Naive B cell (primary cell): ENCODE results near the gene MAL. TPM values are rescaled to one million over a fixed set of nuclear protein-coding genes. Genes with fewer than 3 reads are reported as not detected.

Source experiments
- ATAC-seq, 2 donors: fragments of 150-1000 bp; cut with Tn5 transposase; 2 replicates each; pipeline ENCODE4 v1.10.0; 2021; ENCODE audit warnings: low read depth in 2 of 2, mild to moderate bottlenecking in 2 of 2, moderate library complexity in 2 of 2
- DNase-seq: peaks from one replicate; pipeline ENCODE4 v3.0.0; 2022
- H3K27ac Mint-ChIP-seq, 6 donors: one replicate each; pipeline ENCODE4 v1.8.0; 2020 to 2022; ENCODE audit warnings: mild to moderate bottlenecking in 6 of 6, mixed read lengths in 6 of 6, moderate library complexity in 5 of 6, inconsistent platforms in 2 of 6
- H3K27me3 Mint-ChIP-seq, 3 donors: one replicate each; pipeline ENCODE4 v1.8.0; 2021 to 2022; ENCODE audit warnings: mixed read lengths in 3 of 3, mild to moderate bottlenecking in 1 of 3
- H3K36me3 Mint-ChIP-seq, 2 donors: one replicate each; pipeline ENCODE4 v1.8.0; 2020 to 2022; ENCODE audit warnings: mixed read lengths in 2 of 2, inconsistent platforms in 1 of 2, mild to moderate bottlenecking in 1 of 2
- H3K4me1 Mint-ChIP-seq, 3 donors: one replicate each; pipeline ENCODE4 v1.8.0; 2020 to 2022; ENCODE audit warnings: mixed read lengths in 3 of 3, inconsistent platforms in 1 of 3, mild to moderate bottlenecking in 1 of 3, moderate library complexity in 1 of 3
- H3K4me3 Mint-ChIP-seq, 8 donors: one replicate each; pipeline ENCODE4 v1.8.0; 2020 to 2022; ENCODE audit warnings: mild to moderate bottlenecking in 8 of 8, mixed read lengths in 8 of 8, moderate library complexity in 8 of 8, inconsistent platforms in 2 of 8
- H3K9me3 Mint-ChIP-seq, 7 donors: one replicate each; pipeline ENCODE4 v1.8.0; 2020 to 2022; ENCODE audit warnings: mixed read lengths in 7 of 7, mild to moderate bottlenecking in 5 of 7, inconsistent platforms in 2 of 7, moderate library complexity in 1 of 7
- polyA plus RNA-seq, 6 donors: library from polyadenylated mRNA; unstranded; fragments of 300-500 nt; fragmentation: Illumina TruSeq; gene quantifications; one replicate each; pipeline ENCODE4 v1.2.3, GENCODE V29; 2021; ENCODE audit warnings: low read depth in 6 of 6

The MAL gene
- polyA plus RNA-seq, 6 donors from 2014 or later: 0.41 to 1.1 (median 0.75) TPM; not detected in 2

DNA sequence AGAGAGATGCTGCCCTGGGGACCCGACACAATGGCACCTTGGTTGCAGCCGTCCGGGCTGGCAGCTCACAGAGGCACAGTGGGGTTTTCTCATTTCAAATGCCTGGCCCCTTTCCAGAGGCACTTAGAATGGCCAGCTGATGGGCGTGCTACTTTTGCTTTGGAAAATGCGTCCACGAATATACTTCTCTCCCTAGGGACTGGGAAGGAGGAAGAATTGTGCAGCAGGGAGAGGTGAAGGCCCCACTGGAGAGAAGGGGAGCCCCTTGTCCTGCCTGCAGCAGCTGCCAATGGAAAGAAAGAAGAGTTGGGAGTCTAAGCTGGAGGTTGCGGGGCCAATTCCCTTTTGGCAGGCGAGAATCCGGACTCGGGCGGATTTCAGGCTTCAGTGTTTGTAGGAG, 1.1 kb upstream of the MAL start:
- H3K27me3 Mint-ChIP-seq: peaks cover 56 to 84% (median 74%) of the 10 kb centered on the region in 3 donors
- H3K9me3 Mint-ChIP-seq: peaks cover 0 to 2% (median 0%) of the 10 kb centered on the region in 7 donors
- ATAC-seq: no peak
- no peaks in the 10 kb centered on the region for H3K36me3 Mint-ChIP-seq
- H3K4me1 Mint-ChIP-seq: peaks cover 0 to 18% (median 6%) of the 10 kb centered on the region in 3 donors
- DNase-seq: no peak
- H3K4me3 Mint-ChIP-seq: peak overlapping the region in 7 of 8 donors; percentile 6 to 69 (median 47)
- H3K27ac Mint-ChIP-seq: no peak overlapping the region

DNA sequence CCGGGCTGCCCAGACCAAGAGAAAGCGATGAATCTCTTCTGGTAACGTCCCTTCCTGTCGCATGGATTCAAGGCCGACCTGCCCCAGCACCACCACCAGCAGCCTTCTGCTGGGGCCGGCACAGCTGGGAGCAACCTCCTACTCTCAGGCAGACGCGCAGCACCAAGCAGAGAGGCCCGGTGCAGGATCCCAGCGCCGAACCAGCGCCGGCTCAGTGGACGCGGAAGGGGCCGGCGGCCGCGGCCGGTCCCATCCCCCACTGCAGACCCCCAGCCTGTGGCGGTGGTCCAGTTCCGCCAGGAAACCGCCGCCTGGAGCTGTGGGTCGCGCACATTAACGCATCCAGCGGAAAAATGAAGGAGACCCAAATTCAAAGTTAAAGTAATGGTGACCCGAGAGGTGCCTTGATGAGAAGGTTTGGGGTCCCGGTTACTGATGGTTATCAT, 525 bp upstream of the MAL start:
- Mint-ChIP-seq H3K4me1 (peaks cover 0 to 18% (median 6%) of the 10 kb centered on the region in 3 donors), H3K4me3 (peak overlapping the region in 6 of 8 donors; percentile 29 to 69 (median 50)), H3K27ac (no peak overlapping the region), H3K36me3 (no peaks in the 10 kb centered on the region), H3K9me3 (peaks cover 0 to 2% (median 0%) of the 10 kb centered on the region in 7 donors), H3K27me3 (peaks cover 57 to 86% (median 70%) of the 10 kb centered on the region in 3 donors)
- DNase-seq: no peak
- ATAC-seq: no peak

DNA sequence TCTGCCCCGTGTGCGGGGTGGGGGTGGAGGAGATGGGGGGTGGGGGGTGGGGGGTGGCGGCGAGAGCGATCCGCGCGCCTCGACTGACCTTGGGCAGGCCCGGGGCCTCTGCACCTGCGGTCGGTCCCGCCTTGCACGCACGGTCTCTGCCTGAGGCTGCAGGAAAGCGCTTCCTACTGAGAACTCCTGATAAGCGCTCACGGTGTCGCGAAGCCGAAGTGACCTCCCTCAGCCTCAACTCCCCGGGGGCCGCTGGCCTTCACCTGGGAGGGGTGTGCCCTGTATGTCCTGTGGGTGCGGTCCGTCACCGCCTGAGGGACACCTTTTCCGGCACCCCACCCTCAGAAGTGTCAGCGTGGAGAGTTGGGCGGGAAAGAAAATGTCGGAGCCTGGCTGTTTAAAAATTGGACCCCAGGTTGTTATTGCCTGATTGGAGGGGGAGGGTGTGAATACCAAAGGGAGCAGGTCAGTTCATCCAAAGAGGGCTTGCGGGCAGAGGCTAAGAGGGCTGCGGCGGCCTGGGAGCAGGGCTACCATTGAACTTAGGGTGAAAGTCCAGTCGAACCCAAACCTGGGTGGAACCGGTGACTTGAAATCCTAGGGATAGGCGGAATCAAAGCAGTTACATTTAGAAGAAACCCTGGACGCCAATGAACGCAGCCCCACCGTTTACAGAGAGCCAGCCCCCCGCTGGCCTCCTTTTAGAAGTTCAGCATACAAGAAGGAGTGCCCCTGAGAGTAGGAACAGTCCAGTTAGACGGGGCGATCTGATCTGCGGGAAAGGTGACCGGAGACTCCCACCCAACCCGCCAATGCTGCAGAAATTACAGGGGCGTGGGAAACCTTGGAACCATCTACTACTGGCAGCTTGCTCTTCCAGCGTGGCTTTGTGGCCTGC, 1.2 kb downstream of the MAL start:
- no peak for DNase-seq
- H3K9me3 Mint-ChIP-seq: peaks cover 0 to 2% (median 0%) of the 10 kb centered on the region in 7 donors
- peaks cover 0 to 18% (median 6%) of the 10 kb centered on the region in 3 donors for H3K4me1 Mint-ChIP-seq
- ATAC-seq: no peak
- no peak overlapping the region for H3K27ac Mint-ChIP-seq
- H3K36me3 Mint-ChIP-seq: no peaks in the 10 kb centered on the region
- peaks cover 56 to 91% (median 61%) of the 10 kb centered on the region in 3 donors for H3K27me3 Mint-ChIP-seq
- peak overlapping the region in 4 of 8 donors; percentile 18 to 58 (median 43) for H3K4me3 Mint-ChIP-seq

GRCh38 chr2:95027369-95027720, 1.8 kb downstream of the MAL start:
- Mint-ChIP-seq H3K27ac (no peak overlapping the region), H3K4me3 (peak overlapping the region in 1 of 8 donors; percentile 70), H3K27me3 (peaks cover 56 to 87% (median 61%) of the 10 kb centered on the region in 3 donors), H3K36me3 (no peaks in the 10 kb centered on the region), H3K4me1 (peaks cover 0 to 18% (median 6%) of the 10 kb centered on the region in 3 donors), H3K9me3 (peaks cover 0 to 2% (median 0%) of the 10 kb centered on the region in 7 donors)
- DNase-seq (no peak), ATAC-seq (no peak)

DNA sequence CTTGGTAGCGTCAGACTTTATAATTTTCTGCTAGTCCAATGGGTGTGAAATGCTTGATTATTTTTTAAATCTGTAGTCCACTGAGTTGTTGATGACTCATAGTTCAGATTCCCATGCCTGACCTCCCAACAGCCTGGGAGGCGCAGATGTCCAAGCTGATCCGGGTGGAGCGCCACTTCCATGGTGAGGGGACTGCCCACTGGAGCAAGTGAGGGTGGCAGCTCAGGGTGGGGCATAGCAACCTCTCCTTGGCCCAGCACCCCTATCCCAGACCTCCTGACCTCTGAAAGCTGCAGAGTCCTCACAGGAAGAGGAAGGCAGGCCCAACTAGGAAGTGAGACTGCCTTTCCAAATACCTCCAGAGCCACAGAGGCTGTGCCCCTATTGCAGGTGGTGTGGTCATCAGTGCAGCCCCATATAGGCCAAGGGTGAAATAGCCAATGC, 4.4 kb downstream of the MAL start:
- Mint-ChIP-seq H3K36me3 (no peaks in the 10 kb centered on the region), H3K4me1 (peaks cover 0 to 6% (median 5%) of the 10 kb centered on the region in 3 donors), H3K9me3 (peaks cover 0 to 2% (median 0%) of the 10 kb centered on the region in 7 donors), H3K27ac (no peak overlapping the region), H3K4me3 (peak overlapping the region in 1 of 8 donors; percentile 15), H3K27me3 (peaks cover 38 to 61% (median 39%) of the 10 kb centered on the region in 3 donors)
- no peak for DNase-seq
- ATAC-seq: no peak

- no peaks in the 10 kb centered on the region for H3K36me3 Mint-ChIP-seq
- H3K9me3 Mint-ChIP-seq: peaks cover 0 to 2% (median 0%) of the 10 kb centered on the region in 7 donors
- H3K4me3 Mint-ChIP-seq: no peak overlapping the region
- H3K4me1 Mint-ChIP-seq: peaks cover 0 to 6% (median 5%) of the 10 kb centered on the region in 3 donors
- peaks cover 38 to 58% (median 39%) of the 10 kb centered on the region in 3 donors for H3K27me3 Mint-ChIP-seq
- ATAC-seq (no peak), DNase-seq (no peak)
- no peak overlapping the region for H3K27ac Mint-ChIP-seq
Measured at GRCh38 chr2:95030496-95030895, 5.0 kb downstream of the MAL start.

DNA sequence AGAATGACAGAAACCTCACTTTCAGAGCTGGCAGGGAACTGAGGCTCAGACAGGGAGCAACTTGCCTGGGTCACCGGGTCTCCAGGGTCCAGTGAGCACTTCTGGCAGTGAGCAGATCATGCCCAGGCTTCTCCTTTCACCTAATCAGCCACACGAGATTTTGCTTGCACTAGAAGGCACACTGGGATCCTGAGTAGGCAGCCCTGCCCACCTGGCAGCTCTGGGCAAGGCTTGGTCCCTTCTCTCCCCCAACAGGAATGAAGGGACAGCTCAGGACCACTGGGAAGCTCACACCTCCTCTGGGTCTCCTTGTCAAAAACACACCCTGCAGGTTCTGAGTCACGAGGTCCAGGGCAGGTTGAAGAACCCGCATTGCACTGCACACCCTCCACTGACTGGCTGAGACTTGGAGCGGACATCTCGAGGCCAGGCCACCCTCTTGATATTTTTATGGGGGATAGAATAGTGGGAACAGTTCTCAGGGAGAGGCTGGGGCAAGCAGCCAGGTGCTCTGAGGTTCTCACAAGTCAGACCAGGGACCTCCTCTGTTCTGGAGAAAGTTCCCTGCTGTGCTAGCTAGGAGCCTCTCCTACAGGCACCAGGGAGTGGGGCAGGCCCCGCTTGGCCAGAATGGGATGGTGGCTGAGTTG, 5.7 kb downstream of the MAL start:
- Mint-ChIP-seq H3K36me3 (peaks cover 0 to under 1% of the 10 kb centered on the region in 2 donors), H3K27ac (no peak overlapping the region), H3K4me3 (no peak overlapping the region), H3K27me3 (peaks cover 32 to 51% (median 34%) of the 10 kb centered on the region in 3 donors), H3K9me3 (peaks cover 0 to 2% (median 0%) of the 10 kb centered on the region in 7 donors), H3K4me1 (peaks cover 0 to under 1% (median under 1%) of the 10 kb centered on the region in 3 donors)
- ATAC-seq (no peak), DNase-seq (no peak)

- Mint-ChIP-seq H3K4me3 (no peak overlapping the region), H3K9me3 (peaks cover 0 to 4% (median 2%) of the 10 kb centered on the region in 7 donors), H3K27ac (no peak overlapping the region), H3K36me3 (peaks cover 0 to 6% of the 10 kb centered on the region in 2 donors), H3K4me1 (no peaks in the 10 kb centered on the region), H3K27me3 (peaks cover 27 to 46% (median 29%) of the 10 kb centered on the region in 3 donors)
- no peak for ATAC-seq
- DNase-seq: no peak
Measured at GRCh38 chr2:95031726-95032116, 6.2 kb downstream of the MAL start.

GRCh38 chr2:95032341-95032740, 6.8 kb downstream of the MAL start:
- peaks cover 0 to 12% of the 10 kb centered on the region in 2 donors for H3K36me3 Mint-ChIP-seq
- H3K27me3 Mint-ChIP-seq: peaks cover 20 to 40% (median 22%) of the 10 kb centered on the region in 3 donors
- no peak overlapping the region for H3K4me3 Mint-ChIP-seq
- H3K9me3 Mint-ChIP-seq: peaks cover 0 to 11% (median 7%) of the 10 kb centered on the region in 7 donors
- no peak for ATAC-seq
- no peak for DNase-seq
- no peak overlapping the region for H3K27ac Mint-ChIP-seq
- peaks cover 0 to 5% (median 0%) of the 10 kb centered on the region in 3 donors for H3K4me1 Mint-ChIP-seq

DNA sequence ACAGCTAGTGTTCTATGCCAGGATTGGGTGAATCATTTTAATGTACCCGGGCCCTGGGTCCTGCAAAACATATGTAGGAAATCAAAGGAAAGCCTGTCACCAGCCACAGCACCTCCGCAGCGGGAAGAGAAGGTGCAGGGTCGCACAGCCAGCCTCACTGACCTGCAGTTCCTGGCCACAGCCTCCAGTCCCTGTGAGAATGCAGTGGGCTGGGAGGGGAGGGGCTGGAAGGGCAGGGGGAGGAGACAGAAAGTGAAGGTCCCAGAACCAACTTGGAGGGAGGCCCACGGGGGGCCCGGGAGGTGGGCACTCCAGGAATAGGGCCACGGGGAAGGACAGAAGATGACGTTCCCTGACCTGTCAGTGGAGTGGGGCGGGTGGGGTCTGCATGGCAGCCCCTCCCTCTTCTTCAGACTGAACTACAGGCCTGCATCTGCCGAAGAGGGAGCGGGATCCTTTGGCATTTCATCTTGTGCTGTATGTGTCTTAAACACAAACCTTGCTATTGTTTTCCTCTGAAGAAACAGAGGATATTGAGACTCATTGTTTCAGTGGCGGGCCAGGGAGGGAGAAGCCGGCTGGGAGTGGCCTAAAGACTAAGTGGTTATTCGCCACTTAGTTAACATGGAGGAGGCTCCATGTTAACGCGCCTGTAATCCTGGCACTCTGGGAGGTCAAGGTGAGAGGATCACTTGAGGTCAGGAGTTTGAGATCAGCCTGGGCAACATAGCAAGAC, 7.5 kb downstream of the MAL start:
- Mint-ChIP-seq H3K9me3 (peaks cover 1 to 18% (median 10%) of the 10 kb centered on the region in 7 donors), H3K4me1 (peaks cover 0 to 11% (median 0%) of the 10 kb centered on the region in 3 donors)
- DNase-seq: no peak

DNA sequence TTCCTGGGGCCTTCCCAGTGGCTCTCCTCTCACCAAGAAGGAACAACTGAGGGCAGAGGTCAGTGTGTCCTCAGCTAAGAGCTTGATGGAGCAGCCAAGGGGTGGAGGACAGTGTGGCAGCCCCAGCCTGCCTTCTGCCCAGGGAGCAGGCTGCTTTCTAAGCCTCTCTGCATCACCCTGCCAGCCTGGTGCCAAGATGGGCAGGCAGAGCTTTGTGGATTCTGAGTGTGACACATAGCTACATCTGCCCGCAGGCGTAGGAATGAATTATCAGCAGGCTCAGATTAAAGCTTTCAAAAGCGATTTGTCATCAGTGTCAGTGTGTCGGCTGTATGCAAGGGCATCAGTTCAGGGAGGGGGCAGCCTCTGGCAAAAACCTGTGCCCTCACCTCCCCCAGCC, 8.7 kb downstream of the MAL start:
- H3K9me3 Mint-ChIP-seq: peaks cover 0 to 29% (median 14%) of the 10 kb centered on the region in 7 donors
- peaks cover 4 to 26% of the 10 kb centered on the region in 2 donors for H3K36me3 Mint-ChIP-seq
- H3K4me1 Mint-ChIP-seq: peaks cover 0 to 11% (median 0%) of the 10 kb centered on the region in 3 donors
- ATAC-seq (no peak), DNase-seq (no peak)
- peaks cover 6 to 27% (median 10%) of the 10 kb centered on the region in 3 donors for H3K27me3 Mint-ChIP-seq
- no peak overlapping the region for H3K27ac Mint-ChIP-seq
- H3K4me3 Mint-ChIP-seq: no peak overlapping the region

More for the DNA sequence above, 7.5 kb downstream of the MAL start:
- no peak for ATAC-seq
- no peak overlapping the region for H3K4me3 Mint-ChIP-seq
- peaks cover 0 to 19% of the 10 kb centered on the region in 2 donors for H3K36me3 Mint-ChIP-seq
- H3K27ac Mint-ChIP-seq: no peak overlapping the region
- H3K27me3 Mint-ChIP-seq: peaks cover 15 to 36% (median 18%) of the 10 kb centered on the region in 3 donors

DNA sequence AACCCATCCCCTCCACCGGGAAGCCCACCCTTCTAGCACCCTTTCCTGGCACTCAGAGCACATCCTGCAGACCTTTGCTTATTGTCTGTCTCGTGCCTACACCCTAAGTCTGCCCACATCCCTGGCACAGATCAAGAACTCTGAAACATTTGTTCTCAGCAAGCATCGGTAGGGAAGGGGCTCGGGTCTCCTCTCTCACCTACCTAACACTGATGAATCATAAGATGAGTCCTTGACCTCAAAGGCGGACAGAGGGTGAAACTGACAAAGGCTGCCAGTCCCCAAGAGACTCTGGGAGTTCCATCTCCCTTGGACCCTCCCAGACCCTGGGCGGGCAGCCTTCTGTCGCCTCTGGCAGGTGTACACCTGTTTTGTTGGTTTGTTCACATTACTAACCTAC, 9.3 kb downstream of the MAL start:
- DNase-seq (no peak), ATAC-seq (no peak)
- peaks cover 4 to 26% of the 10 kb centered on the region in 2 donors for H3K36me3 Mint-ChIP-seq
- H3K4me3 Mint-ChIP-seq: no peak overlapping the region
- peaks cover under 1 to 21% (median 7%) of the 10 kb centered on the region in 3 donors for H3K27me3 Mint-ChIP-seq
- peaks cover 0 to 33% (median 14%) of the 10 kb centered on the region in 7 donors for H3K9me3 Mint-ChIP-seq
- no peak overlapping the region for H3K27ac Mint-ChIP-seq
- peaks cover 0 to 11% (median 0%) of the 10 kb centered on the region in 3 donors for H3K4me1 Mint-ChIP-seq
